ENCODE data around the gene GATAD1. TPM values are rescaled to one million over a fixed set of nuclear protein-coding genes. Genes with fewer than 3 reads are reported as not detected.

The GATAD1 gene
- total and polyA plus RNA-seq, 2 of the 4 experiments (the other 2 are of a cell fraction), result 9.3 to 15.2 TPM

DNA sequence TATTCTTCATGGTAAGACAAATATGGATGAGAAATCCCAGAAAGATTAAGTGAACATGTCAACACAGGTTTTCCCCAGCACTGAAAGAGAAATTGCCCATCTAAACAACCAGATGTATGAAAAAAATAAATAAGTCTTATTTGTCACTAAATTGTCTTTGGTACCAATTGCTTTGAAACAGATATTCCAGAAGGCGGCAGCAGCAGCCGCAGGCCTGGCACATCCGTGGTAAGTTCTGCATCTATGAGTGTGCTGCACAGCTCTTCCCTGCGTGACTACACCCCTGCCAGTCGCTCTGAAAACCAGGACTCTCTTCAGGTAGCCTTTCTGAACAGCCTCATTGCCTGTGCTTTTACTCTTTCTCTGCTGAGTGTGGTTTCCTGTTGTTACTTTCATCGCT lies 49.7 kb upstream of the GATAD1 start:
- H2AK9ac ChIP-seq (replicated peaks; ENCODE audit: low read depth, low read length, poor library complexity), result no peak overlapping the region
- no peak overlapping the region for H2BK20ac ChIP-seq (ENCODE audit: low read depth, low read length)
- BruUV-seq (replicated peaks), result no TSS peak
- no peak overlapping the region for H3K4me3 ChIP-seq (ENCODE audit: insufficient read depth, low read depth, low read length)
- CTCF ChIA-PET, result no interaction called here
- H4K91ac ChIP-seq (ENCODE audit: insufficient read depth, low read depth, low read length), result no peak overlapping the region
- 95% methylated on average over 3 of the region's 6 CpGs; no CpG with 5 or more reads in 1 of the 2 experiments for WGBS, 2 experiments (ENCODE audit: extremely low coverage in 2 of 2, insufficient read length in 1 of 2)
- H4K5ac ChIP-seq (ENCODE audit: low read depth, low read length), result no peak overlapping the region
- H2BK5ac ChIP-seq (ENCODE audit: low read depth, low read length, poor library complexity, severe bottlenecking), result no peak overlapping the region
- no peaks in the 10 kb centered on the region for H4K20me1 ChIP-seq (ENCODE audit: insufficient read depth, low read length)
- H3K4me1 ChIP-seq (ENCODE audit: control insufficient read depth, insufficient read depth, low read length), result no peaks in the 10 kb centered on the region
- no peak overlapping the region for H3K56ac ChIP-seq (ENCODE audit: extremely low read depth, insufficient read depth, low read length)
- H3K9me3 ChIP-seq (ENCODE audit: control insufficient read depth, insufficient read depth, low read length), result no peaks in the 10 kb centered on the region
- H2AFZ ChIP-seq (replicated peaks; ENCODE audit: low read length, poor library complexity), result no peak overlapping the region
- H3K27ac ChIP-seq (ENCODE audit: insufficient read depth, low read length), result no peak overlapping the region
- H3K9ac ChIP-seq (ENCODE audit: low read depth, low read length), result no peak overlapping the region
- H3K18ac ChIP-seq (ENCODE audit: low read depth, low read length), result no peak overlapping the region
- intact Hi-C loops (cut with micrococcal nuclease), result no loop called here
- no peak overlapping the region for H2AK5ac ChIP-seq (ENCODE audit: low read depth, low read length)
- dilution Hi-C loops (cut with HindIII; ENCODE audit: low sequenced_read_pairs, unreplicated experiment), result no loop called here
- no peak overlapping the region for H3K4me2 ChIP-seq (ENCODE audit: low read depth, low read length)
- H3K23ac ChIP-seq (ENCODE audit: low read depth, low read length), result no peak overlapping the region
- no peak overlapping the region for H2BK120ac ChIP-seq (ENCODE audit: low read depth, low read length)
- H4K8ac ChIP-seq (ENCODE audit: low read depth in 2 of 2, low read length in 2 of 2), result no peak overlapping the region
- POLR2A ChIA-PET (ENCODE audit: unreplicated experiment), result no interaction called here
- peaks cover 21% of the 10 kb centered on the region for H3K36me3 ChIP-seq (ENCODE audit: control insufficient read depth, insufficient read depth, low read length)
- H2BK15ac ChIP-seq (ENCODE audit: low read depth, low read length), result no peak overlapping the region
- in situ Hi-C loops (cut with MboI; ENCODE audit: low sequenced_read_pairs), result no loop called here
- no peaks in the 10 kb centered on the region for H3K9me1 ChIP-seq (ENCODE audit: insufficient read depth, low read length)
- no peaks in the 10 kb centered on the region for H3K79me1 ChIP-seq (ENCODE audit: low read depth in 1 of 2, low read length in 2 of 2)
- ATAC-seq (ENCODE audit: low read depth) (no peak), DNase-seq (no peak)
- no peak overlapping the region for H3K4ac ChIP-seq (ENCODE audit: low read depth, low read length)
- TF ChIP-seq, protein P1, sequence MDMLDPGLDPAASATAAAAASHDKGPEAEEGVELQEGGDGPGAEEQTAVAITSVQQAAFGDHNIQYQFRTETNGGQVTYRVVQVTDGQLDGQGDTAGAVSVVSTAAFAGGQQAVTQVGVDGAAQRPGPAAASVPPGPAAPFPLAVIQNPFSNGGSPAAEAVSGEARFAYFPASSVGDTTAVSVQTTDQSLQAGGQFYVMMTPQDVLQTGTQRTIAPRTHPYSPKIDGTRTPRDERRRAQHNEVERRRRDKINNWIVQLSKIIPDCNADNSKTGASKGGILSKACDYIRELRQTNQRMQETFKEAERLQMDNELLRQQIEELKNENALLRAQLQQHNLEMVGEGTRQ (IDR thresholded peaks at IDR 0.05; ENCODE audit: low read depth, low read length), result no peak
- TF ChIP-seq RCOR1 (IDR thresholded peaks at IDR 0.05; ENCODE audit: insufficient replicate concordance, low read length), result no peak
- TF ChIP-seq SMC3 (IDR thresholded peaks at IDR 0.05; ENCODE audit: low read depth, low read length), result no peak
- TF ChIP-seq MAFK (IDR thresholded peaks at IDR 0.05; ENCODE audit: low read depth, low read length), result no peak
- no peak overlapping the region for H3K14ac ChIP-seq (replicated peaks; ENCODE audit: low read depth, low read length)
- no peaks in the 10 kb centered on the region for H3K27me3 ChIP-seq (ENCODE audit: control insufficient read depth, insufficient read depth, low read length)
